Esophagus muscularis mucosa (tissue), 3 donors: ENCODE data around the gene BCL11B.
"Not testable (repeated sequence)": the region's sequence is repeated elsewhere in the genome, so short reads cannot be mapped to it uniquely, and the experiment has no call there.

ENCODE experiments used
- POLR2AphosphoS5 ChIP-seq, 2 donors: sonication (generic); formaldehyde crosslinking; IDR thresholded peaks; one replicate each; pipeline ENCODE4 v1.6.1; 2017; ENCODE audit warnings: antibody characterized with exemption in 2 of 2
- TF ChIP-seq, protein P1 (sequence below), 3 experiments: fragments of 200-600 bp in 2 of 3; fragments of 450-650 bp in 1 of 3; sonication (generic) in 2 of 3; IDR thresholded peaks; one replicate each; pipeline ENCODE4 v1.5.1; 2017 to 2019; ENCODE audit warnings: antibody characterized with exemption in 3 of 3, mild to moderate bottlenecking in 2 of 3, moderate library complexity in 1 of 3

- not testable (repeated sequence) for TF ChIP-seq POLR2AphosphoS5 (IDR thresholded peaks at IDR 0.05)
- TF ChIP-seq, protein P1, sequence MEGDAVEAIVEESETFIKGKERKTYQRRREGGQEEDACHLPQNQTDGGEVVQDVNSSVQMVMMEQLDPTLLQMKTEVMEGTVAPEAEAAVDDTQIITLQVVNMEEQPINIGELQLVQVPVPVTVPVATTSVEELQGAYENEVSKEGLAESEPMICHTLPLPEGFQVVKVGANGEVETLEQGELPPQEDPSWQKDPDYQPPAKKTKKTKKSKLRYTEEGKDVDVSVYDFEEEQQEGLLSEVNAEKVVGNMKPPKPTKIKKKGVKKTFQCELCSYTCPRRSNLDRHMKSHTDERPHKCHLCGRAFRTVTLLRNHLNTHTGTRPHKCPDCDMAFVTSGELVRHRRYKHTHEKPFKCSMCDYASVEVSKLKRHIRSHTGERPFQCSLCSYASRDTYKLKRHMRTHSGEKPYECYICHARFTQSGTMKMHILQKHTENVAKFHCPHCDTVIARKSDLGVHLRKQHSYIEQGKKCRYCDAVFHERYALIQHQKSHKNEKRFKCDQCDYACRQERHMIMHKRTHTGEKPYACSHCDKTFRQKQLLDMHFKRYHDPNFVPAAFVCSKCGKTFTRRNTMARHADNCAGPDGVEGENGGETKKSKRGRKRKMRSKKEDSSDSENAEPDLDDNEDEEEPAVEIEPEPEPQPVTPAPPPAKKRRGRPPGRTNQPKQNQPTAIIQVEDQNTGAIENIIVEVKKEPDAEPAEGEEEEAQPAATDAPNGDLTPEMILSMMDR (IDR thresholded peaks at IDR 0.05): not testable (repeated sequence)
These were observed 85.7 kb downstream of the BCL11B start for GRCh38 chr14:99186336-99186735.
